ENCODE measurements around the gene VWDE. TPM values are rescaled to one million over a fixed set of nuclear protein-coding genes. Genes with fewer than 3 reads are reported as not detected.
"Not testable (repeated sequence)": the region's sequence is repeated elsewhere in the genome, so short reads cannot be mapped to it uniquely, and the experiment has no call there.

VWDE gene
- total RNA-seq = 0.53 TPM
- long read RNA-seq = 0 reads

- intact Hi-C loops (cut with DNase I) = no loop called here
- H3K9me3 ChIP-seq = no peaks in the 10 kb centered on the region
- H3K27ac ChIP-seq = no peak within 1 kb of the TSS
- peaks cover 4% of the 10 kb centered on the region for H3K4me1 ChIP-seq
- peak within 1 kb of the TSS; percentile 56 for H3K4me3 ChIP-seq
- peaks cover 7% of the 10 kb centered on the region for H3K27me3 ChIP-seq (ENCODE audit: low read depth)
- peak; percentile 91 to 96 for ATAC-seq
- DNase-seq = peak; percentile 68
- no peak for TF ChIP-seq CTCF (IDR thresholded peaks at IDR 0.05)
- H3K36me3 ChIP-seq = no peaks in the 10 kb centered on the region
Observed at GRCh38 chr7:12403287-12404181, at the start of gene VWDE. Gene VWDE, minus strand, starts transcription at chr7:12403865. Its CDS starts 149 bp downstream, at chr7:12403716.

- DNase-seq; ATAC-seq; H3K27ac ChIP-seq; H3K9me3 ChIP-seq; H3K36me3 ChIP-seq; intact Hi-C loops (cut with DNase I); H3K27me3 ChIP-seq (ENCODE audit: low read depth); H3K4me1 ChIP-seq; H3K4me3 ChIP-seq: not testable (repeated sequence)
Observed at GRCh38 chr7:12453136-12453535, 49.5 kb upstream of the VWDE start.

GRCh38 chr7:12450615-12451014 lies 47.0 kb upstream of the VWDE start:
- Histone ChIP-seq H3K27me3 (ENCODE audit: low read depth) (no peaks in the 10 kb centered on the region), H3K27ac (no peak overlapping the region), H3K36me3 (no peaks in the 10 kb centered on the region), H3K4me1 (no peaks in the 10 kb centered on the region), H3K9me3 (no peaks in the 10 kb centered on the region), H3K4me3 (no peak overlapping the region)
- intact Hi-C loops (cut with DNase I) = no loop called here
- TF ChIP-seq CTCF (IDR thresholded peaks at IDR 0.05) = no peak
- no peak for DNase-seq
- no peak for ATAC-seq

GRCh38 chr7:12444785-12445184 lies 41.1 kb upstream of the VWDE start:
- no peak for ATAC-seq
- Histone ChIP-seq H3K4me3 (no peak overlapping the region), H3K27ac (no peak overlapping the region)

GRCh38 chr7:12440229-12440628 lies 36.6 kb upstream of the VWDE start:
- Histone ChIP-seq H3K9me3 (no peaks in the 10 kb centered on the region), H3K4me1 (no peaks in the 10 kb centered on the region), H3K27me3 (ENCODE audit: low read depth) (no peaks in the 10 kb centered on the region), H3K36me3 (no peaks in the 10 kb centered on the region), H3K4me3 (no peak overlapping the region), H3K27ac (no peak overlapping the region)
- no peak for ATAC-seq
- intact Hi-C loops (cut with DNase I) = no loop called here
- no peak for TF ChIP-seq CTCF (IDR thresholded peaks at IDR 0.05)
- DNase-seq = no peak

More at GRCh38 chr7:12444785-12445184, 41.1 kb upstream of the VWDE start:
- Histone ChIP-seq H3K9me3 (no peaks in the 10 kb centered on the region), H3K4me1 (no peaks in the 10 kb centered on the region), H3K27me3 (ENCODE audit: low read depth) (no peaks in the 10 kb centered on the region), H3K36me3 (no peaks in the 10 kb centered on the region)
- intact Hi-C loops (cut with DNase I) = no loop called here
- TF ChIP-seq CTCF (IDR thresholded peaks at IDR 0.05) = no peak
- DNase-seq = no peak

- Histone ChIP-seq H3K27ac (no peak overlapping the region), H3K4me3 (no peak overlapping the region), H3K36me3 (no peaks in the 10 kb centered on the region), H3K9me3 (no peaks in the 10 kb centered on the region), H3K4me1 (no peaks in the 10 kb centered on the region), H3K27me3 (ENCODE audit: low read depth) (no peaks in the 10 kb centered on the region)
- TF ChIP-seq CTCF (IDR thresholded peaks at IDR 0.05) = no peak
- no peak for DNase-seq
- ATAC-seq = no peak
- intact Hi-C loops (cut with DNase I) = no loop called here
Observed at GRCh38 chr7:12436896-12437535, 33.4 kb upstream of the VWDE start.
